Breast epithelium (tissue), 3 donors: ENCODE results near the gene PUM2.

Source experiments
- POLR2AphosphoS5 ChIP-seq, 3 donors: sonication (generic); formaldehyde crosslinking; IDR thresholded peaks; one replicate each; pipeline ENCODE4 v1.6.1; 2017; ENCODE audit warnings: antibody characterized with exemption in 3 of 3
- TF ChIP-seq, protein P1 (sequence below), 3 donors: fragments of 450-650 bp; IDR thresholded peaks; one replicate each; pipeline ENCODE4 v1.5.1; 2016 to 2017; ENCODE audit warnings: antibody characterized with exemption in 3 of 3, mild to moderate bottlenecking in 3 of 3, moderate library complexity in 3 of 3

DNA sequence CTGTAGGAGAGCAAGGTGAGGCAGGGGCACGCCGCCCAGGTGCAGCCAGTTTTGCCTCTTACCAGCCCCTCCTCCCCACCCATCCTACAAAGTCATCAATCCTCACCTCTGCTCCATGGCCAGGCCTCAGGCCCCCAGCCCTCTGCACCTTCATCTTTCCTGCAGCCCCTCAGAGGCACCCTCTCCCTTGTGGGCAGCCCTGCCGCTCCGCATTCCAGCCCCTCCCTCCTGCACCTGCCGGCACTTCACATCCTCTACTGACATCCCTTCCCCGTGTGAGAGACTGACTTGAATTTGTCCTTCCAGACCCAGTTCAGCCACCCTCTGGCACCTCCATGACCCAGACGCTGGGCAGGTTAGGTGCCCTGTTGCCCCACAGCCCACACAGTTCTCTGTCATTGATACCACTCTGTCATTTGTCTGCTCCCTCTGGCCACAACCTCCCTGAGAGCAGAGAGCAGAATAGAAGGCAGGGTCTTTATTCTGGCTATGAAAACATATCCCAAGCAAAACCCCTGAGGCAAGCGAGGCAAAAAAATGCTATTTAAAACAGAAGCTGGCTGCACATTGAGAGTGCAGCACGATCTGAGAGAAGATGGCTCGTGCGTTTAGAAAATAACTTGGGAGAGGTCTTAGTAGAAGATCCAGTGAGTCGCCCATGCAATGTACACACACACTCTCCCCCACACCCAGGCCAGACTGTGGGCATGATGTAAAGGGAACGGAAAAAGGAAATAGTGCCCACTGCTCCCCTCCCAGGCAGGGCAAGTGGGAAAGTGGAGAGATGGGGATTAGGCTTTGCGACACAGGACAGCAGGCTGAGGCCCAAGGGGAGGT lies 151.6 kb downstream of the PUM2 start:
- no peak for TF ChIP-seq POLR2AphosphoS5 (IDR thresholded peaks at IDR 0.05)
- TF ChIP-seq, protein P1, sequence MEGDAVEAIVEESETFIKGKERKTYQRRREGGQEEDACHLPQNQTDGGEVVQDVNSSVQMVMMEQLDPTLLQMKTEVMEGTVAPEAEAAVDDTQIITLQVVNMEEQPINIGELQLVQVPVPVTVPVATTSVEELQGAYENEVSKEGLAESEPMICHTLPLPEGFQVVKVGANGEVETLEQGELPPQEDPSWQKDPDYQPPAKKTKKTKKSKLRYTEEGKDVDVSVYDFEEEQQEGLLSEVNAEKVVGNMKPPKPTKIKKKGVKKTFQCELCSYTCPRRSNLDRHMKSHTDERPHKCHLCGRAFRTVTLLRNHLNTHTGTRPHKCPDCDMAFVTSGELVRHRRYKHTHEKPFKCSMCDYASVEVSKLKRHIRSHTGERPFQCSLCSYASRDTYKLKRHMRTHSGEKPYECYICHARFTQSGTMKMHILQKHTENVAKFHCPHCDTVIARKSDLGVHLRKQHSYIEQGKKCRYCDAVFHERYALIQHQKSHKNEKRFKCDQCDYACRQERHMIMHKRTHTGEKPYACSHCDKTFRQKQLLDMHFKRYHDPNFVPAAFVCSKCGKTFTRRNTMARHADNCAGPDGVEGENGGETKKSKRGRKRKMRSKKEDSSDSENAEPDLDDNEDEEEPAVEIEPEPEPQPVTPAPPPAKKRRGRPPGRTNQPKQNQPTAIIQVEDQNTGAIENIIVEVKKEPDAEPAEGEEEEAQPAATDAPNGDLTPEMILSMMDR (IDR thresholded peaks at IDR 0.05), result no peak
